BLaER1 (cell line): ENCODE results near the gene SMCO4.

Source experiments
- H3K27ac ChIP-seq: shearing (Covaris generic); formaldehyde crosslinking; 2 replicates; pipeline ENCODE4 v1.8.1; 2022
- H3K27me3 ChIP-seq: shearing (Covaris generic); formaldehyde crosslinking; 2 replicates; pipeline ENCODE4 v1.8.1; 2022
- H3K36me3 ChIP-seq: shearing (Covaris generic); formaldehyde crosslinking; 2 replicates; pipeline ENCODE4 v1.8.1; 2022
- H3K4me1 ChIP-seq: shearing (Covaris generic); formaldehyde crosslinking; 2 replicates; pipeline ENCODE4 v1.8.1; 2022
- H3K4me2 ChIP-seq: shearing (Covaris generic); formaldehyde crosslinking; 2 replicates; pipeline ENCODE4 v1.8.1; 2022
- H3K4me3 ChIP-seq: shearing (Covaris generic); formaldehyde crosslinking; 2 replicates; pipeline ENCODE4 v1.8.1; 2022
- H3K9ac ChIP-seq: shearing (Covaris generic); formaldehyde crosslinking; 2 replicates; pipeline ENCODE4 v1.8.1; 2022
- H3K9me3 ChIP-seq: shearing (Covaris generic); formaldehyde crosslinking; 2 replicates; pipeline ENCODE4 v1.8.1; 2022
- H4K20me1 ChIP-seq: shearing (Covaris generic); formaldehyde crosslinking; 2 replicates; pipeline ENCODE4 v1.8.1; 2022
- Cebpa-rat ChIP-seq: shearing (Covaris generic); IDR thresholded peaks from 2 replicates; pipeline ENCODE4 v1.8.1; 2022

SMCO4 gene

GRCh38 chr11:93484716-93485115, 58.5 kb downstream of the SMCO4 start:
- Histone ChIP-seq H3K27ac (no peak overlapping the region), H3K9ac (no peak overlapping the region), H4K20me1 (0 out of 2 replicates have a peak, but pooled peaks cover 6% of the 10 kb centered on the region), H3K27me3 (no peaks in the 10 kb centered on the region), H3K4me2 (no peak overlapping the region), H3K9me3 (no peaks in the 10 kb centered on the region), H3K36me3 (peaks cover 56% of the 10 kb centered on the region), H3K4me1 (no peaks in the 10 kb centered on the region), H3K4me3 (no peak overlapping the region)
- no peak for TF ChIP-seq Cebpa-rat

- no peaks in the 10 kb centered on the region for H3K4me1 ChIP-seq
- 0 out of 2 replicates have a peak, but pooled peaks cover 6% of the 10 kb centered on the region for H4K20me1 ChIP-seq
- TF ChIP-seq Cebpa-rat = no peak
- H3K27me3 ChIP-seq = no peaks in the 10 kb centered on the region
- no peak overlapping the region for H3K4me3 ChIP-seq
- H3K4me2 ChIP-seq = no peak overlapping the region
- no peak overlapping the region for H3K27ac ChIP-seq
- no peak overlapping the region for H3K9ac ChIP-seq
- H3K36me3 ChIP-seq = peaks cover 63% of the 10 kb centered on the region
- no peaks in the 10 kb centered on the region for H3K9me3 ChIP-seq
These were observed 60.6 kb downstream of the SMCO4 start for GRCh38 chr11:93482556-93482955.

GRCh38 chr11:93481696-93482095, 61.5 kb downstream of the SMCO4 start:
- no peak for TF ChIP-seq Cebpa-rat
- no peaks in the 10 kb centered on the region for H3K4me1 ChIP-seq
- no peaks in the 10 kb centered on the region for H3K9me3 ChIP-seq
- H3K36me3 ChIP-seq = peaks cover 70% of the 10 kb centered on the region
- no peak overlapping the region for H3K4me2 ChIP-seq
- no peak overlapping the region for H3K4me3 ChIP-seq
- H3K9ac ChIP-seq = no peak overlapping the region
- H3K27ac ChIP-seq = no peak overlapping the region
- 0 out of 2 replicates have a peak, but pooled peaks cover 6% of the 10 kb centered on the region for H4K20me1 ChIP-seq
- H3K27me3 ChIP-seq = no peaks in the 10 kb centered on the region

GRCh38 chr11:93481279-93481678, 61.9 kb downstream of the SMCO4 start:
- H3K27ac ChIP-seq = no peak overlapping the region
- H3K27me3 ChIP-seq = no peaks in the 10 kb centered on the region
- no peak overlapping the region for H3K9ac ChIP-seq
- H3K36me3 ChIP-seq = peaks cover 70% of the 10 kb centered on the region
- no peaks in the 10 kb centered on the region for H3K4me1 ChIP-seq
- no peak overlapping the region for H3K4me3 ChIP-seq
- TF ChIP-seq Cebpa-rat = no peak
- 0 out of 2 replicates have a peak, but pooled peaks cover 6% of the 10 kb centered on the region for H4K20me1 ChIP-seq
- H3K9me3 ChIP-seq = no peaks in the 10 kb centered on the region
- H3K4me2 ChIP-seq = no peak overlapping the region

GRCh38 chr11:93480756-93481155, 62.4 kb downstream of the SMCO4 start:
- H4K20me1 ChIP-seq = 0 out of 2 replicates have a peak, but pooled peaks cover 6% of the 10 kb centered on the region
- no peak for TF ChIP-seq Cebpa-rat
- H3K27ac ChIP-seq = no peak overlapping the region
- no peak overlapping the region for H3K4me3 ChIP-seq
- H3K27me3 ChIP-seq = no peaks in the 10 kb centered on the region
- no peak overlapping the region for H3K4me2 ChIP-seq
- peaks cover 70% of the 10 kb centered on the region for H3K36me3 ChIP-seq
- no peaks in the 10 kb centered on the region for H3K9me3 ChIP-seq
- H3K9ac ChIP-seq = no peak overlapping the region
- no peaks in the 10 kb centered on the region for H3K4me1 ChIP-seq

- peaks cover 72% of the 10 kb centered on the region for H3K36me3 ChIP-seq
- H3K9ac ChIP-seq = no peak overlapping the region
- no peak overlapping the region for H3K4me2 ChIP-seq
- H3K4me3 ChIP-seq = no peak overlapping the region
- no peaks in the 10 kb centered on the region for H3K9me3 ChIP-seq
- H4K20me1 ChIP-seq = 0 out of 2 replicates have a peak, but pooled peaks cover 6% of the 10 kb centered on the region
- H3K27ac ChIP-seq = no peak overlapping the region
- no peaks in the 10 kb centered on the region for H3K4me1 ChIP-seq
- H3K27me3 ChIP-seq = no peaks in the 10 kb centered on the region
- no peak for TF ChIP-seq Cebpa-rat
These were observed 62.9 kb downstream of the SMCO4 start for GRCh38 chr11:93480256-93480655.

- Histone ChIP-seq H4K20me1 (0 out of 2 replicates have a peak, but pooled peaks cover 4% of the 10 kb centered on the region), H3K27me3 (no peaks in the 10 kb centered on the region), H3K4me3 (no peak overlapping the region), H3K4me1 (no peaks in the 10 kb centered on the region), H3K36me3 (peaks cover 69% of the 10 kb centered on the region), H3K27ac (no peak overlapping the region), H3K9ac (no peak overlapping the region), H3K9me3 (no peaks in the 10 kb centered on the region; the same call in 1 of the 2 replicates), H3K4me2 (no peak overlapping the region)
- TF ChIP-seq Cebpa-rat = no peak
These were observed 64.3 kb downstream of the SMCO4 start for GRCh38 chr11:93478841-93479240.

GRCh38 chr11:93477684-93478234, 65.4 kb downstream of the SMCO4 start:
- Histone ChIP-seq H3K36me3 (peaks cover 60% of the 10 kb centered on the region), H3K27ac (no peak overlapping the region), H3K4me1 (no peaks in the 10 kb centered on the region; the same call in 1 of the 2 replicates), H4K20me1 (no peaks in the 10 kb centered on the region), H3K4me2 (no peak overlapping the region), H3K9me3 (no peaks in the 10 kb centered on the region; the same call in 1 of the 2 replicates), H3K4me3 (no peak overlapping the region), H3K27me3 (no peaks in the 10 kb centered on the region), H3K9ac (no peak overlapping the region)
- no peak for TF ChIP-seq Cebpa-rat

- no peak overlapping the region for H3K4me2 ChIP-seq
- no peak overlapping the region for H3K9ac ChIP-seq
- H3K9me3 ChIP-seq = no peaks in the 10 kb centered on the region; the same call in 1 of the 2 replicates
- H3K27me3 ChIP-seq = no peaks in the 10 kb centered on the region
- no peaks in the 10 kb centered on the region; the same call in 1 of the 2 replicates for H3K4me1 ChIP-seq
- peaks cover 50% of the 10 kb centered on the region for H3K36me3 ChIP-seq
- TF ChIP-seq Cebpa-rat = no peak
- H3K4me3 ChIP-seq = no peak overlapping the region
- H4K20me1 ChIP-seq = no peaks in the 10 kb centered on the region
- no peak overlapping the region for H3K27ac ChIP-seq
These were observed 66.4 kb downstream of the SMCO4 start for GRCh38 chr11:93476796-93477195.

- no peak overlapping the region for H3K27ac ChIP-seq
- H3K9me3 ChIP-seq = no peaks in the 10 kb centered on the region; the same call in 1 of the 2 replicates
- TF ChIP-seq Cebpa-rat = no peak
- H3K9ac ChIP-seq = no peak overlapping the region
- no peaks in the 10 kb centered on the region for H4K20me1 ChIP-seq
- no peaks in the 10 kb centered on the region for H3K27me3 ChIP-seq
- no peak overlapping the region for H3K4me3 ChIP-seq
- H3K36me3 ChIP-seq = peaks cover 30% of the 10 kb centered on the region; the same call in 1 of the 2 replicates
- no peak overlapping the region for H3K4me2 ChIP-seq
- H3K4me1 ChIP-seq = no peaks in the 10 kb centered on the region; the same call in 1 of the 2 replicates
These were observed 69.1 kb downstream of the SMCO4 start for GRCh38 chr11:93474123-93474522.
